ENCODE measurements around the gene NEUROD1. TPM values are rescaled to one million over a fixed set of nuclear protein-coding genes. Genes with fewer than 3 reads are reported as not detected.

NEUROD1 gene
- total RNA-seq, 1 donor = not detected

- TF ChIP-seq, protein P1, sequence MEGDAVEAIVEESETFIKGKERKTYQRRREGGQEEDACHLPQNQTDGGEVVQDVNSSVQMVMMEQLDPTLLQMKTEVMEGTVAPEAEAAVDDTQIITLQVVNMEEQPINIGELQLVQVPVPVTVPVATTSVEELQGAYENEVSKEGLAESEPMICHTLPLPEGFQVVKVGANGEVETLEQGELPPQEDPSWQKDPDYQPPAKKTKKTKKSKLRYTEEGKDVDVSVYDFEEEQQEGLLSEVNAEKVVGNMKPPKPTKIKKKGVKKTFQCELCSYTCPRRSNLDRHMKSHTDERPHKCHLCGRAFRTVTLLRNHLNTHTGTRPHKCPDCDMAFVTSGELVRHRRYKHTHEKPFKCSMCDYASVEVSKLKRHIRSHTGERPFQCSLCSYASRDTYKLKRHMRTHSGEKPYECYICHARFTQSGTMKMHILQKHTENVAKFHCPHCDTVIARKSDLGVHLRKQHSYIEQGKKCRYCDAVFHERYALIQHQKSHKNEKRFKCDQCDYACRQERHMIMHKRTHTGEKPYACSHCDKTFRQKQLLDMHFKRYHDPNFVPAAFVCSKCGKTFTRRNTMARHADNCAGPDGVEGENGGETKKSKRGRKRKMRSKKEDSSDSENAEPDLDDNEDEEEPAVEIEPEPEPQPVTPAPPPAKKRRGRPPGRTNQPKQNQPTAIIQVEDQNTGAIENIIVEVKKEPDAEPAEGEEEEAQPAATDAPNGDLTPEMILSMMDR (IDR thresholded peaks at IDR 0.05; ENCODE audit: extremely low read depth, low read depth, low read length) = no peak
- Histone ChIP-seq H3K9me3 (ENCODE audit: low read depth, low read length) (no peaks in the 10 kb centered on the region), H3K27ac (ENCODE audit: low read depth, low read length) (no peak overlapping the region), H3K4me1 (ENCODE audit: insufficient read depth, low read length) (no peaks in the 10 kb centered on the region), H3K79me2 (ENCODE audit: insufficient read depth, low read length) (no peaks in the 10 kb centered on the region), H3K4me2 (ENCODE audit: insufficient read depth, low read length) (no peak overlapping the region), H3K4me3 (ENCODE audit: insufficient read depth, low read length) (no peak overlapping the region), H4K20me1 (ENCODE audit: insufficient read depth, low read length) (no peaks in the 10 kb centered on the region), H3K27me3 (ENCODE audit: insufficient read depth, low read length) (no peaks in the 10 kb centered on the region), H2AFZ (ENCODE audit: low read length) (no peak overlapping the region), H3K36me3 (ENCODE audit: insufficient read depth, low read length) (no peaks in the 10 kb centered on the region)
- DNase-seq (ENCODE audit: insufficient read length, low spot score, missing footprints) = no peak
Measured at GRCh38 chr2:181626671-181627070, 53.6 kb downstream of the NEUROD1 start.

Other genes starting within 250 kb of the NEUROD1 start
- gene ITGA4, start 223.1 kb downstream of the NEUROD1 start, total RNA-seq = 5.3 and 9.0 TPM in 2 replicates
- under 0.01 TPM in 1 of 2 replicates, not detected in the other for gene CERKL, start 23.4 kb downstream of the NEUROD1 start, total RNA-seq
- 99.6 and 108 TPM in 2 replicates for gene ITPRID2, start 211.2 kb upstream of the NEUROD1 start, total RNA-seq

Data from osteoblast (primary cell).